HG02798 (cell line): Measurements from ENCODE around the gene AGBL1.

Experiments
- ATAC-seq: cut with Tn5 transposase; IDR thresholded peaks from one replicate; pipeline ENCODE4 v1.9.1; 2021; ENCODE audit warnings: mild to moderate bottlenecking; ENCODE audit not compliant: unreplicated experiment, poor library complexity

Gene AGBL1

DNA sequence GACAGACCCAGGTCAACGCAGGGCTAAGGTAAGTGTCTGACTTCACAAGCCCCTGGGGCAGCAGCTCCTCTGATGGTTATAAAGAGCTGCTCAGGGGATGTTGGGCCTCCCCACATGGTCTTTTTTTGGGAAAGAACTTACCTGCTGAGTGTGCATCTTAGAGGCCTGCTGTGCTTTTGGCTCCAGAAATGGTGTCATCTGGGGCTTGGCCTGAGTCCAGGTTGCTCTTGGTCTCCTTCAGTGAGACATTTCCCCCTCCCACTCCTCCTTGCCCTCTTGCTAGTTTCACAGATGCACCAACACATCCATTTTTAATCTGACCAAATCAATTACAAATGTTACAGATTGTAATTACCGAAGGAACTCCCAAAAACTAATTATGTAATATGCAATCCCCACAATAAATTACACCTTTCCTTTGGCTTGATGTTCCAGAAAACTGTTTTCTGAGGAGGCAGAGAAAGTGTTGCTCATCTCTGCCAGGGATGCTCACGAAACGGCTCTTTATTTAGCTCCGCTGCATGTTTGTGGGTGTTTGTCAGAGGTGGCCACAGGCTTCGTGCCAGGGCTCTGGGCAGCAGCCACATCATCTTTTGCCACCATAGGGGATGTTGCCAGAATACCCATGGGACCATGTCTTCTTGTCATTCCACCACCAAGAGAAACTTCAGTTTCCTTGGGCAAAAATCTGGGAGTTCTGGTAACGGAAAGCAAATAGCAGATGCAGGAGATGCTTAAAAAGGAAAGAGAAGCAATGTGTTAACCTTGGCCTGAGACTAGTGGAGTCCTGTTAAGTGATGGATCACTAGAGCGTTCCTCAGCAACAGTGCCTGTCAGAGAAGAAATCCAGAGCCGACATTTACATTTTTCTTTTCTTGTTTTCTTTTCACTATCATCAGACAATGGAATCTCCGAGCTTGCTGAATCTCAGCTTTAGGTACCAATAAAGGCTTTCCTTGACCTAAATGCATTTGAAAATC lies 799.9 kb downstream of the AGBL1 start:
- ATAC-seq = no peak

DNA sequence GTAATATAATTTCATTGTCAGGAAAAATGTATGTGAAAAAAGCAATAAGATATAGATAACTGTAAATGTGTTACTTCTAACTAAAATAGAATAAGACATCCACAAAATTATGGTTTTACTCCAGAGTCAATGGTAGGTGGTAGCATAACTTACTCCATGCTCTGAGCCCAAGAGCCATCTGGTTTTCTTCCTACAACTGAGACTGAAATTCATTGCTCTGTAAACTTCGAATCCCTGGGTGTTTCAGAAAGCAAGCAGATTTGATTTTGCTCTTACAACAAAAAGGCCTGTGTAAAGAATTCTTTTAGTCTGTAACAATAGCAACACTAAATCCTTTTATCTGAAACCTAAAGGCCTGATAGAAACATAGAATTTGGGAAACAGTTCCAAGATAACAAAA lies 805.9 kb downstream of the AGBL1 start:
- no peak for ATAC-seq

DNA sequence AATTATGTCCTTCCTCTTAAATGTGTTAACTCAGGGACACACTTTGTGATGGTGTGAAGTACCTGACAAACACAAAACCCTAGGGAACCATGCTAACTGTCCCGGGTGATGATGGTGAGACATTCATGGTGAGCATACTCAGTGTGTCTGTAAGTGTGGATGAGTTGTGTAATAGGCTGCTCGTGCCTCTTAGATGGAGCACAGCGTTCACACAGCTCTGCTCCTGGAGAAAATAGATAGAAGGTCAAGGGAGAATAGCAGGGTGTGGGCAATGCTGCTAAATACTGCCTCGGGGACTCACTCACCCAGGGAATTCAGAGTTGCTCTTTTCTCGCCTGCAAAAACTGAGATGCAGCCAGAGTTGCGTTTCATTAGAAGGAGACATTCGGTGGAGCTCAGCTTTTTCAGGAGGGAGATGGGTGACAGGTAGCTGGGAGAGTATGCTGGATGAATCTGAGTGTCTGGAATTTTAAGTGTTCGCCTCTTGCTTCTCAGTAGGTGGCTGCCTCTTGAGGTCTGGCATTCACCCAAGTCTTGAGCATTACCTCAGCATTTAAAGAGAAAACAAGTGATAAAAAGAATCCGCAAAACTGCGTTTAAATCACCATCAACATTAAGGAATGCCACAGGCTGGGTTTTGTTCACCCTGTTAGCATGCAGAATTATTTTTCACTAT lies 813.2 kb downstream of the AGBL1 start:
- no peak for ATAC-seq

DNA sequence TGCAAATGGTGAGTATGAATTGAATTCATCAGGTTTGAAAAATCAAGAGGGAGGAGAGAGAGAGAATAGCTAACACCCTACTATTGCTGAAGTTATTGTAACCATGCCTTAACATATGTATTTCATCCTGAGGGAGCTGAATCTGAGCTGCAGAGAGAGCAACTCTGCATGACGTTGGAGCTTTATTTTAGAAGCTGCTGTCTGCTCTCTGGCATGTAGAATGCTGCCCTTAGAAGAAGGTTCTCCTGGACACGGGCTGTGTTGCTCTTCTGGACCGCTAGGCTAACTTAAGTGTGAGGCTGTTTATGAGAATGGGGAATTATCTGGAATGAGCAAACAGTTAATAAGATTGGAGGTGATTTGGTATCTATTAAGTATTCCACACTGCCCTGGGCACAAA lies 814.6 kb downstream of the AGBL1 start:
- no peak for ATAC-seq

DNA sequence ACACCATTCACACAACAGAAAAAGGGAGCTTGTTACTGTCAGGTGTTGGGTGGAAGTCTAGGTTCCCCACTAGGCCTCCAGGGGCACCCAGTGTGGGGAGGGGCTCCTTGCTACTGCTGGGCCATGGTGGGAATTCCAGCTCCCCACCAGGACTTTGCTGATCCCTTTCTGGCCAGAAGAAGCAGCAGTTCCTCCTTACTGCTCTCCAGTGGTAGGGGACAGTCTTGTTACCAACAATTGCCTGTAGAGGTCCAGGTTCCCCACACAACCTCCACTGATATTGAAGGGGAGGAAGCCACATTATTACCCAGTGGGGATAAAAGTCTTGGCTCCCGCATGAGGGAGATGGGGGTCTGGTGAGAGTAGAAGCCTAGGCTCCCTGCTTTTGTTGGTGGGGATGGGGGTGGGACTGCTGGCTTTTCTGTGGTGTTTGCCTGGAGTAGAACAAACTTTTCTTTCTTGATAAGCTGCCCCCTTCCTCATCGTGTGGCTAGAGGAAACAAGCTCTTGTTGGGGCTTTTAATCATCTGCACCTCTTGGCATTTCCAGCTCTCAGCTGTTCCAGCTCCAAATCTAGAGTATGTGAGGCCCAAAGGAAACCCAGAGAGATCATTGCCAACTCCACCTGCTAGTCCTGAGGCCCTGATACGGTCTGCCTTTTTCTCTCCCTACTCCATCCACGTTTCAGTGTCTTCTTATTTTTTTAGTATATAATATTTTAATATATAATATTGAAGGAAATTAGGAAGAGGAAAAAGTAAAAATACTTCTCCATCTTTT lies 824.2 kb downstream of the AGBL1 start:
- no peak for ATAC-seq

DNA sequence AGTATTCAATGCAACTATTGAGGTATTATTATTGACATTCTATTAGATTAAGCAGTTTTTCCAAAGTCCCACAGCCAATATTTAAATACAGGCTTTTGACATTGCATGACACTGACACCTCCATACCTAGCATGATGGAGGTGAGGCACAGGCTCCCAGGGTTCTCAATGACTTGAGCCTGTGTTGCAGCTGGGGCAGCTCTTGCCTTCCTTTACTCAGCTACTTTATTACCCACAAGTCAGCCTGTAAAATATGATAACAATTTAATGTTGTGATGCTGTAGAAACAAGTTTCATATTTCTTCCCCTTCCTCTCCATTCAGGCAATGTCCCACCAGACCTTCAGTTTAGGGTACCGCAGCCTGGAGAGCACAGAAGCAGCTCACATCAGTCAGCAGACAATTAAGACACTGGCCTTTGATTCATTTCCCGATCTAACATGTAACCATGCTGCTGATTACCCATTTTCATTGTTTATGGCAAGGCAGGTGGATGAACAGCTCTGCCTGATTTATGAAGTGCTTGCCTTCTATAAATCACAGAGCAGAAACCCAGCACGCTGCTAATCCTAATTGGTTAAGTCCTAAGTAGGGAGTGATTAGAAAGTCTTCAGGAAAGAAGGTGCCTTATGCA lies 826.1 kb downstream of the AGBL1 start:
- no peak for ATAC-seq

DNA sequence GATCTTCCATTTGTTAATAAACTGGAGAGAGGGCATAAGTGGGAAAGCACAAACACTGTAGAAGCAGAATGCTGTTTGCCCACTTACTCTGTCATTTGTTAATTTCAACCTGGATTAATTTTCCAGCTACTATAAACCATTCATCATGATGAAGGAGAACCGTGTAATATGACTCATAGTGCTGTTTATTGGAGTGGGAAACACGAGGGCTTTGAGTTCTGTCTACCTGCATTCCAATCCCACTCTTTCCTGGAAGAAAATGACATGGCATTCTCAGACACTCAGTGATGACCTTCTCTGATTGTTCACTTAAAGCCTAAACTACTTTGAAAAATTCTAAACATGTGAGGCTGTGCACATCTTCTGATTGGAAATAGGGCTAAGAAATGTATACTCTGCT lies 826.7 kb downstream of the AGBL1 start:
- no peak for ATAC-seq

DNA sequence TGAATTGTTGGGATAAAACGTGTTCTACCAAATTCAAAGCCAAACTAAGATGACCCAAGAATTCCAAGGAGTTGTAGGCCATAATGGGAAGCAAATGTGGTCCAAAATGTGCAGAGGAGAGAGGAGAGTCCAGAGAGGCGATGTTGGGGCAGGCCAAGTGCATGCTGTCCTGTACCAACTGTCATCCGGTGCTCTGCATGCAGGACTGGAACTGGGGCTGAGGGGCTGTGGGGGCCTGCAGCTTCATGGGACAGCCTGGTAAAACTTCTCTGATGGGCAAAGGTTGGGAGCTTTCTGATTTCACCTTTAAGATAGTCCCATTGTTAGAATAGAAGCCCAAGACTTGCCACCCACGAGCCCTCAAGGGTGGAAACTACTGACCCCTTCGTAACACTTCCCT lies 831.4 kb downstream of the AGBL1 start:
- no peak for ATAC-seq

DNA sequence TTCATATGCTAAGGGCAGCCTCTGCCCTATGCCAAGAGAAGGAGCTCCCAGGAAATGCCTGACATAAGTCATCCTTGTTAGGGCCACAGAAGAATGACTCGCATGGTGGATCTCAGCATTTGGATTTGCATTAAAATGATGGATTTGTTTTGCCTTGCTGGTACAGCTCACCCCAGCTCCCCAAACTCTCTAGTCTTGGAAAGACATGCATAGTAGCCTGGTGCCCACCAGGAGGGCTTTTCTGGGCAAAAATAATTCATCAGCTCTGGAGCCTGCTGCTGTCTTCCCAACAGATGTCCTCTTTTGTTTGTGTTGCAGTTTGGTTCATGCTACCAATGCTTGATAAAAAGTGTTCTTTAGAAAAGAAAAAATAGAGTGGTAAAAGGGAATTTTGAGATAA lies 833.0 kb downstream of the AGBL1 start:
- no peak for ATAC-seq

DNA sequence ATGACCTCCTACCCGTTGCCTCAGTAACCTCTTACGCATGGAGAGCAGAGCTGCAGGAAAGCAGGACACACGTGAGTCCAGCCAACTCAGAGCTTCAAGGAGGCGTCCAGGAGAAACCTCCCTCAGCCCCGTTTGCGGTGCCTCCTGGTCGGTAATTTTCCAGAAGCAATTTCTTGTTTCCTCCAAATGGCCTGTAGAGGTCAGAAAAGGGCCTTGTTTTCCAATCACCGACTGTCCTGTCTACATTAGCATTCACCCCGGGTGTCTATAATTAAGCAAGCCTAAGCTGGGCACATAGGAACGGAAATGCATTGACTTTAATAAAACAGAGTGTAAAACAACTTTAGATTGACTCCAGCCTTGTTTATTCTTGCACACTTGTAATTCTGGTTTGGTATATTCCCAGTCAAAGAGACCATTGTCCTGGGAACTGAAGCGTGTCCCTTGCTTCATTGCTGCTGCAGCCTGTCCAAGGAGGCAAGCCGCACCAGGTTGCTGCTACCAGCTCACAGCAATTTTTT lies 836.2 kb downstream of the AGBL1 start:
- no peak for ATAC-seq

DNA sequence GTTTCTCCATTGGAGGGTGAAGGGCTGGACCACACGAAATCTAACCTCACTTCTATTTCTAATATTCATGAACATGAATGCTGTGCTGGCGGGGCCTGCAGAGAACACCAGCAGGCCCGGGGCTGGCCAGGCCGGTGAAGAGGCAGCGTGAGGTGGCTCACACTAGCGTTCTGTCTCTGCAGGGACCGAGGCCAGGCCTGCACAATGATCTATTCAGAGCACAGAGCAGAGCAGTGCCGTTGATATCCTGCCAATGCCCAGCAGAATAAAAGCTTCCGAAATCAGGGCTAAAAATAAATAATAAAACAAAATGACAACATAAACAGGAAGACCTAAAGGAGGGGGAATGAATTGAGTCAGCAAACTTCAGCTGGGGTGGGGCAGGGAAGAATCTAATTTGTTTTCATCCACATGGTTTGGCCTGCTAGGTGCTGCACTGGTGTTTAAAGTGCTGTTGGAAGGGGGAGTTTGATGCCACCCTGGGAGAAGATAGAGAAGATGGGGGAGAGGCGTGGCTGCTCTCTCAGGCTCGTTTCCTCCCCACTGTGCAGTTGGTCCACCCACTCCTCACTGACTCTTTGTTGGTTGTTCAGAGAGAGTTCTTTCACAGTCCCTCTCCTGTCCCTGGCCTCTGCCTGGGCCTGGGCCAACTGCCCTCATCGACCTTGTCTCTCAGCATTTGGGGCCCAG lies 837.1 kb downstream of the AGBL1 start:
- ATAC-seq = no peak

DNA sequence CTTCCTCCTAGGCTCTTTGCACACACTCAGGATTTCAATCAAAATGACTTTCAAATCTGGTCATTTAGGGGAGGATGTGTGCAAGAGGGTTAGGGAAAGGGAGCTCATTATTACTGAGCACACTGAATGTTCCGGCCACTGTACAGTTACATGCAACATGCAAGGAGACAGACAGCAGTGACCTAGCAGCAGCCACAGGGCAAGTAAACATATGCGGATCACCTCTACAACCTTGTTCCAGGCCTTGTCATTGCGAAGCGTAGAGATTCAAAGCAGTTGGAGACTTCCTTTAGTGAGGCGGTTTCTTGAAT lies 837.6 kb downstream of the AGBL1 start:
- no peak for ATAC-seq

DNA sequence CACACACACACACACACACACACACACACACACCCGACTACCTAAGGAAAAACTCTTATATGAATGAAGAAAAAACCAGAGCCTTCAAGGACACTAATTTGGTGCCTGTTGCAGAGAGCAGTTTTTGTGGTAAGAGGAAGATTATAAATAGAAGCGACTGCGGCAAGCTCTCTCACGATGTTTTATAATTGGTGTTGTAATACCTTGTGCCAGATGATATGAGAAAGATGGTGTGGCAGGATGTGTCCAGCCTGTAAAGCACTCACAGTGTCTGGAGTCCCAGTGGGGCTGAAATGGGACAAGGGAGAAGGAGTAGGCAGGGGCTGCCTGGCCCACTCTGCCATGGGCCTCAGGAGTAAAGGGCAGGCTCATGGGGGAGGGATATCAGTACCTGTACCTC lies 839.9 kb downstream of the AGBL1 start:
- ATAC-seq = no peak

DNA sequence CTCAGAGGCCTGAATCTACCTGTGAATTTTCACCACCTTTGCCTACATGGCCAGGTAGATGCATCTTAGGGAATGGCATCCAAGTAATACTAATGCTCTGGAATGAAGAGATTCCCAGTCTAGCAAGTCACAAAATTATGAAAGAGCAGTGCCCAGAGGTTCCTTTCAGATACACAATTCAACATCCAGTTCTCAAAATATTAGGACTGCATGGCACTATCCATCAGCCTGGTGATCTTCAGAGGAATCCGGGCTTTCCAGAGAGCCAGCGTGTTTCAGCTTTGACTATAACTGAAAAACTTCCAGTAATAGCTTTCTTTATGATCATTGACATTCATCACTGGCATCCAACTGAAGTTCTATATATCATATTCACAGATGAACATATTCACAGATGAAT lies 849.8 kb downstream of the AGBL1 start:
- no peak for ATAC-seq

DNA sequence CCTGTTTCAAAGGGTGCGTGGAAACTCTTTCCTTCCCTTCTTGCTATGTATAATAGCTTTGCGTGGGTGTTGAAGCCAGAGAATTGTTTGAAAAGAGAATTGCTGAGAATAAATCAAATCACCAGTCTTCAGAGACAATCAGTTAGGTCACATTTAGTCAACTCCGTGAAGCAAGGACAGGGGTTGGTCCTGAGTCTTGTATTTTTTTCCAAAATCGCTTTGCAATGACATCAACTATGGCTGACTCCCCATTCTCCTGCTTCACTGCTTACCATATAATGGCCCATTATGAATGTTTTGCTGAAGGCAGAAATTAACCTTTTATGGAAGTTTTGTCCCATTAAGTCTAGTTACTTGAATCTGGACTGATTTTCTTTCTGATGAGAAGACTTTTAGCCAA lies 852.8 kb downstream of the AGBL1 start:
- no peak for ATAC-seq

DNA sequence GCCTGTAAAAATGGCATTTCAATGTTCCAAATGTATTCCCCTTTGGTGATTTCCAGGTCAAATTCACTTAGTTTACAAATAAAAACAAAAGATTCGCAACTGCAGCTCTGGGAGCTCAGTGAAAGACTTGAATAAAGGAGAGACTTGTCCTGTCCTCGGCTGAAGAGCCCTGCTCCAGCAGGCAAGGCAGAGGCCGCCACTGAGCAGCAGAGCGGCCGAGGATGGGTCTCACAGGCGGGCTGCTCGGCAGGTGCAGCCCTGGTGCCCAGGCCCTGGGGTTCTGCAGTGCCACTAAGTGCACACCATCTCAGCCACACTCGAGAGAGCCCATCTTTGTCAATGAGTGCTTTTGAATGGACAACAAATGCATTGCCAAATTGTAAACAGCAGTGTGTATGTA lies 856.2 kb downstream of the AGBL1 start:
- ATAC-seq = no peak

DNA sequence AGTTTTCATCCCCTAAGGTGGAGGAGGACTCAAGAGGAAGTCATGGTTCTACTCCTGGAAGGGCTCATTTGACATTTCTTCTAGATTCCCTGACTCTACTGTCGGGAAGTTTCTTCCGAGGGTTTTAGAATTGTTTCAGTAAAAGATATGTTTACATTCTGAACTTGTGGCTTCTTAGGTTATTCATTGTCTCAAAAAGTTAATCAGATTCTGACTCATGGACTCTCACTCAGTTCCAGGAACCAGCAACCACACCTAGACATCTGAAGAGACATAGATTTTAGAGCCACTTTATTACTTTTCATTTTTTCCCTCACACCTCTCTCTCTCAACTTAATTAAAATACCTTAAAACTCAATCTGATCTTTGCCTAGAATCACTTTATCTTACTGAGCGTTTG lies 862.6 kb downstream of the AGBL1 start:
- no peak for ATAC-seq

DNA sequence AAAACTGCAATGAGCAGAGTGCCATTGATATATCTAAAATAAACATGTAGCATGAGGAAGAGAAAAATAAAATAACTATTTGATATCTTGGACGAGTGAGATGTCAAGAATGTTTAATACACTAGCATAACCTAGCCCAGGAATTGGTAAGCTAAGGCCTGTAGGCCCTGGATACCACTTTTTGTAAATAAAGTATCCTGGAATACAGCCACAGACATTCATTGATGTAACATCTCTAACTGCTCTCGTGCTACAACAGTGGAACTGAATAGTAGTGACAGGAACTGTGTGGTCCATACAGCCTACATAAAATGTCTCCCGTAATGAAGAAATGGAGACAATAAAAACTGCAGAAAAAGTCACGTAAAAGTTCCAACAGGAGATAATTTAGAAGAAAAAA lies 869.0 kb downstream of the AGBL1 start:
- ATAC-seq = no peak

DNA sequence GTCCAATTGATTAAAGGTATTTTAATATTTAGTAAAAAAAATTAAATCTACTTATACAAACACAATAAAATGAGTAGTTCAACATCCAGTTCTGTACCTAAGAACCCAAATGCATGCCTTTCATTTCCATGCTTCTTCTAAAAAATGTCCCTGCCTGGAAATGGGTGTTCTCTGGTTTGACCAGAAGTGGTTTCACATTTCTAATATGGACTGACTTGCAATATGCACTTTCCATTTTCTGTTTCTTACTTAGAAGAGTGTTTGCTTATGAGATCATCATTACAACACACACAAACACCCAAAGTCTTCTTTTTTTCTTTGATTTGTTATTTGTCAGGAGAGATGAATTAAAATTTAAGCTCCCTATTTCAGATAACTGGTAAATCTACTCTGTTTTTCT lies 879.6 kb downstream of the AGBL1 start:
- ATAC-seq = no peak

DNA sequence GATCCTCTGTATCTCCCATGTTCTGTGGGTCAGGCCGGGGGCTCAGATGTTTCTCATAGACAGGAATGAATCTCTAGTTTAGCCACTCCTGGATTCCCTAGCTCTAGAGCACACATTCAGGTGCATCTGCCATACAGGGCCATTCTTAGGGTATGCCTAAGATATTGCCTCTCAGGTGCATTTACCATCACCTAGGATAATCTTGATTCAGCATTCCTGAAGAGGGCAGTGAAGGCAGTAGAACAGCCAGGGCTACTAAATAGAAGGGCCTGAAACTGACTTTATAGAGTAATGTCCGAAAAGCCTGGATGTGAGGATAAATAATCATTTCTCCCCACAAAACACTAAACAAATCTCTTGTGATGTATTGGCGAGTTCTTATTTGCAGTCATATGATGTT lies 882.0 kb downstream of the AGBL1 start:
- ATAC-seq = no peak
